Loucy (cell line): ENCODE data around the gene ATAT1.

Experiments used
- EZH2phosphoT487 ChIP-seq: fragments of 200-600 bp; IDR thresholded peaks from 2 replicates; pipeline ENCODE4 v1.6.1; 2018; ENCODE audit warnings: antibody characterized with exemption, mild to moderate bottlenecking, moderate library complexity, borderline replicate concordance
- TF ChIP-seq, protein P1 (sequence below): fragments of 200-600 bp; sonication (generic); conservative IDR thresholded peaks from 2 replicates; pipeline ENCODE4 v1.5.1; 2014; ENCODE audit warnings: mild to moderate bottlenecking, antibody characterized with exemption, low read length

DNA sequence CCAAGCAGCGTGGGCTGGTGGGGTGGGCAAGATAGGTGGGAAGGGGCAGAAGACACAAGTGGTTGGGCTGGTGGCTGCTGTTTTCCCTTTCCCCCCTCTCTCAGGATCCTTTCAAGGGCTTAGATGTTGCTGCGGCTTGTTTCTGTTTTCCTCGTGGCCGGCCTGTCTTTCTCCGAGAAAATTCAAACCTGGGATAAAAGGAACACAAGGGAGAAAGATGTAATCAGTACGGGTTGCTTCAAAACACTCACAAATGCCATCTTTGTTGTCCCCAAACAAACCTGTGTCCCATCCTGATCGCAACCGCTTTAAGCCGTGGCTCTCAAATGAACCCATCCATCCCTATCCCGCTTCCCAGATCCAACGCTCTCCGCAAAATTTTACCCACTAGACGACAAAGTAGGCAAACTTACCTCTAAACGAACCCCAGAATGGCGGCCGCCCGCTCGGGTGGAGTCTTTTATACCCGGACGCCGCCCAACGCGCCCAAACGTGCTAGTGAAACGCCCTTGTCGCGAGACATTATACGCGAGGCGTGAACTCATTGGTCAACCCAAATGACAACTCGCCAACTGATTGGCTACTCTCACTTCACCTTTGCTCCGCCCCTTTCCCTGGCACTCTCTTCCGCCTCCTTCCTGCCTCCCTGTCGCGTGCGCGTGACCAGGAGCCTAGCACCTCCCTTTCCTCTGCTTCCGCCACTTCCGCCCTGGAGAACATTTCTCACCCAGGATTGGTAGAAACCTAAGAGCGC, 9.7 kb upstream of the ATAT1 start, which contains the start of gene PPP1R10:
- TF ChIP-seq, protein P1, sequence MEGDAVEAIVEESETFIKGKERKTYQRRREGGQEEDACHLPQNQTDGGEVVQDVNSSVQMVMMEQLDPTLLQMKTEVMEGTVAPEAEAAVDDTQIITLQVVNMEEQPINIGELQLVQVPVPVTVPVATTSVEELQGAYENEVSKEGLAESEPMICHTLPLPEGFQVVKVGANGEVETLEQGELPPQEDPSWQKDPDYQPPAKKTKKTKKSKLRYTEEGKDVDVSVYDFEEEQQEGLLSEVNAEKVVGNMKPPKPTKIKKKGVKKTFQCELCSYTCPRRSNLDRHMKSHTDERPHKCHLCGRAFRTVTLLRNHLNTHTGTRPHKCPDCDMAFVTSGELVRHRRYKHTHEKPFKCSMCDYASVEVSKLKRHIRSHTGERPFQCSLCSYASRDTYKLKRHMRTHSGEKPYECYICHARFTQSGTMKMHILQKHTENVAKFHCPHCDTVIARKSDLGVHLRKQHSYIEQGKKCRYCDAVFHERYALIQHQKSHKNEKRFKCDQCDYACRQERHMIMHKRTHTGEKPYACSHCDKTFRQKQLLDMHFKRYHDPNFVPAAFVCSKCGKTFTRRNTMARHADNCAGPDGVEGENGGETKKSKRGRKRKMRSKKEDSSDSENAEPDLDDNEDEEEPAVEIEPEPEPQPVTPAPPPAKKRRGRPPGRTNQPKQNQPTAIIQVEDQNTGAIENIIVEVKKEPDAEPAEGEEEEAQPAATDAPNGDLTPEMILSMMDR = no peak
- TF ChIP-seq EZH2phosphoT487 = no peak
